AG10803 (cell line): Measurements from ENCODE around the gene BMP15.

Source experiments
- DNase-seq: peaks from one replicate; pipeline ENCODE4 v3.0.0; 2010; ENCODE audit warnings: low read depth
- H3K4me3 ChIP-seq: 2 replicates; pipeline ENCODE4 v1.5.1; 2011; ENCODE audit warnings: mild to moderate bottlenecking, low read length, control low read depth
- CTCF ChIP-seq: conservative IDR thresholded peaks from 2 replicates; pipeline ENCODE4 v1.5.1; 2011; ENCODE audit warnings: mild to moderate bottlenecking, low read length, control low read depth, inconsistent platforms

The BMP15 gene

DNA sequence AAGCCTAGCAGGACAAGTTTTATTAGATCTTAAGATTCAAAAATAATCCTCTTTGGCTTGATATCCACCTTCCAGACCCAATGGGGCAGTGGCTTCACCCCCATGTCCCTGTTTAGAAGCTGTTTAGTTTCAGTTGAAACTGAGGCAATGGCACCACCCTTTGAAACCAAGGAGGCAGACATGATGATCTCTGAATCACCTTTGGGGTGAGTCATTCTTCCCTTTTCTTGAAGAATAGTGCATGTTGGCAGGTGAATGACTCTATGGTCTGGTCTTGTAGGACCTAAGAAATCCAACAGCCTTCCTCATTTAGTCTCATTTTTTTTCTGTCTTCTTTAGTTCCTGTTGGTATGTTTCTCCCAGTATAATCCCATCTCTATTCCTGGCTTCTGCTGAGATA is 29.5 kb upstream of the BMP15 start:
- no peak for DNase-seq
- TF ChIP-seq CTCF: no peak
- H3K4me3 ChIP-seq: no peak overlapping the region

DNA sequence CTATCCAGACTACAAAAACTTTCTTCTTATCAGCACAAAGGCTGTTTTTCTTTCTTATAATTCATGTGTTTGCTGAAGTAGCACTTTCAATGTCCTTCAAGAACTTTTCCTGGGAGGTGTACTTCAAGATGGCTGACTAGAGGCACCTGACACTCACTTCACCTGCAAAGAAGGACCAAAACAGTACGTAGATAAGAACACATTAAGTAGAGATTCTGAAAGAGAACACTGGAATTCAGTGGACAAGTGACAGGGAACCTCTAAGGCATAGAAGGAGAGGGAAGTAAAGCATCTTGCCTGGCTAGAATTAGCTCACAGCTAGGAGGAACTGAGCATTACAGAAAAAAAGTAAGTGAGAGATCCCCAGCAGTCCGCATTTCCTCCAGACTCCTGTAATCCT is 21.7 kb upstream of the BMP15 start:
- no peak overlapping the region for H3K4me3 ChIP-seq
- no peak for TF ChIP-seq CTCF
- DNase-seq: no peak

DNA sequence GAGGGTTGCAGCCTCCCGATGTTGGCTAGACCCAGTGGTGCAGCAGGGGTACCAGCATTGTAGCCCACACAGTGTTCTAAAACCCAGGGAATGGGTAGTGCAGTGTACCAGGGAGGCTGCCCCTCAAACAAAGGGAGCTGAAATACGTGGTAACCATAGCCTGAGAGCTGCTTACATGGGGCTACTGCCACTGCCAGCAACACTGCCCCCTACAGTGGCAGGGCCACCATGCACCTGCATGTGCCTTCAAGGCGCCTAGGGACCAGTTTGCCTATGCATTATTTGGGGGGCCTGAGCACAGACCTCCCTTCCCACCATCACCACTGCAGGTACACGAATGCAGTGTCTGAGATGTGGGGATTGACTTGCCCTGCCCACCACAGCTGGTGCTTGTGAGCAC is 21.0 kb upstream of the BMP15 start:
- TF ChIP-seq CTCF: no peak
- no peak overlapping the region for H3K4me3 ChIP-seq
- no peak for DNase-seq

- DNase-seq: no peak
- no peak overlapping the region for H3K4me3 ChIP-seq
- no peak for TF ChIP-seq CTCF
Measured at GRCh38 chrX:50893047-50893446, 17.5 kb upstream of the BMP15 start.

GRCh38 chrX:50893466-50893865 is 17.1 kb upstream of the BMP15 start:
- TF ChIP-seq CTCF: no peak
- no peak overlapping the region for H3K4me3 ChIP-seq
- DNase-seq: no peak

GRCh38 chrX:50905334-50905733 is 5.2 kb upstream of the BMP15 start:
- no peak overlapping the region for H3K4me3 ChIP-seq
- no peak for DNase-seq
- peak; percentile 34 for TF ChIP-seq CTCF

- DNase-seq: no peak
- no peak for TF ChIP-seq CTCF
- H3K4me3 ChIP-seq: no peak overlapping the region
Measured at GRCh38 chrX:50913520-50913919, 3.0 kb downstream of the BMP15 start.
